Stimulated activated CD4-positive, alpha-beta T cell treated with anti-CD3 and anti-CD28 coated beads, Interleukin-4, amount 100 ng/mL, for 24 hours (primary cell): ENCODE data around the gene ISCA2.
"Not testable (repeated sequence)": the region's sequence is repeated elsewhere in the genome, so short reads cannot be mapped to it uniquely, and the experiment has no call there.

Source experiments
- DNase-seq: peaks from one replicate; pipeline ENCODE4 v3.0.0-alpha.2; 2020

The ISCA2 gene

GRCh38 chr14:74493343-74494261, at the start of gene ISCA2:
Gene ISCA2 (plus strand): TSS chr14:74493765. CDS start chr14:74493775, 10 bp downstream.
- peak; percentile 100 for DNase-seq

GRCh38 chr14:74444866-74445265, 48.7 kb upstream of the ISCA2 start:
- DNase-seq = no peak

- DNase-seq = not testable (repeated sequence)
These were observed 39.2 kb upstream of the ISCA2 start for GRCh38 chr14:74454397-74454796.

- no peak for DNase-seq
These were observed 36.6 kb upstream of the ISCA2 start for GRCh38 chr14:74456684-74457564.

- no peak for DNase-seq
These were observed 36.0 kb upstream of the ISCA2 start for GRCh38 chr14:74457565-74457895.

GRCh38 chr14:74459289-74459946, 34.1 kb upstream of the ISCA2 start:
- peak; percentile 26 for DNase-seq

GRCh38 chr14:74459976-74460375, 33.6 kb upstream of the ISCA2 start:
- DNase-seq = no peak

- DNase-seq = no peak
These were observed 30.6 kb upstream of the ISCA2 start for GRCh38 chr14:74462993-74463392.

- no peak for DNase-seq
These were observed 29.9 kb upstream of the ISCA2 start for GRCh38 chr14:74463697-74464096.

- no peak for DNase-seq
These were observed 28.8 kb upstream of the ISCA2 start for GRCh38 chr14:74464785-74465184.

GRCh38 chr14:74465335-74465734, 28.2 kb upstream of the ISCA2 start:
- no peak for DNase-seq

GRCh38 chr14:74468513-74468912, 25.1 kb upstream of the ISCA2 start:
- DNase-seq = no peak

GRCh38 chr14:74469548-74470518, 23.7 kb upstream of the ISCA2 start:
- DNase-seq = no peak

GRCh38 chr14:74472601-74473000, 21.0 kb upstream of the ISCA2 start:
- DNase-seq = no peak

- DNase-seq = no peak
These were observed 19.2 kb upstream of the ISCA2 start for GRCh38 chr14:74474376-74474775.

GRCh38 chr14:74475678-74476077, 17.9 kb upstream of the ISCA2 start:
- DNase-seq = no peak

GRCh38 chr14:74476107-74476506, 17.5 kb upstream of the ISCA2 start:
- DNase-seq = no peak

- no peak for DNase-seq
These were observed 17.0 kb upstream of the ISCA2 start for GRCh38 chr14:74476607-74477006.

- no peak for DNase-seq
These were observed 14.4 kb upstream of the ISCA2 start for GRCh38 chr14:74478996-74479635.

- DNase-seq = no peak
These were observed 13.5 kb upstream of the ISCA2 start for GRCh38 chr14:74480046-74480445.

- no peak for DNase-seq
These were observed 11.0 kb upstream of the ISCA2 start for GRCh38 chr14:74482571-74482970.

- no peak for DNase-seq
These were observed 10.2 kb upstream of the ISCA2 start for GRCh38 chr14:74483321-74483720.
